HCT116 (cell line): ENCODE measurements around the gene MIGA1. TPM values are rescaled to one million over a fixed set of nuclear protein-coding genes. Genes with fewer than 3 reads are reported as not detected.
A peak's percentile ranks its signal among the peaks of the same experiment; 100 is the strongest.

Source experiments
- ATAC-seq: fragments of 200-7000 bp; cut with Tn5 transposase; 2 replicates; pipeline ENCODE4 v1.9.1; 2020; ENCODE audit warnings: mild to moderate bottlenecking, moderate library complexity
- BruUV-seq: library from RNA; stranded (reverse); fragments of 400-500 nt; replicated peaks from 2 replicates; lab custom pipeline; 2021; lab: Mats Ljungman, UMichigan
- CTCF ChIA-PET: fragments of 300-600 bp; sonication (Branson Sonifier 250); formaldehyde crosslinking; loops from one replicate; lab custom pipeline; 2021; ENCODE audit warnings: antibody characterized with exemption; lab: Charles Lee
- POLR2A ChIA-PET: fragments of 300-600, 350-600 bp; sonication (Branson Sonifier 250); formaldehyde crosslinking; loops from one replicate; lab custom pipeline; 2021; ENCODE audit warnings: antibody characterized with exemption; lab: Charles Lee
- RAD21 ChIA-PET, 2 experiments: fragments of 300-600 bp; sonication (Branson Sonifier 250); formaldehyde crosslinking; loops; one replicate each; lab custom pipeline; 2023; ENCODE audit warnings: low total read pairs in 2 of 2; ENCODE audit not compliant: uncharacterized antibody in 2 of 2, unreplicated experiment in 2 of 2, low non-redundant PET in 1 of 2; lab: Charles Lee
- DNase-seq: peaks from one replicate; pipeline ENCODE4 v3.0.0-alpha.2; 2010; ENCODE audit warnings: low read depth, low spot score
- H2AFZ ChIP-seq: fragments of 200-600 bp; shearing (Covaris generic), sonication (generic); 2 replicates; pipeline ENCODE4 v1.6.1; 2017; ENCODE audit warnings: low read depth, mixed run types, mixed read lengths, antibody characterized with exemption, low read length; ENCODE audit not compliant: poor library complexity, severe bottlenecking
- H3K27ac ChIP-seq: 2 replicates; pipeline ENCODE4 v1.5.1; 2012; ENCODE audit warnings: low read depth, low read length
- H3K27me3 ChIP-seq: fragments of 200-600 bp; sonication (generic); 2 replicates; pipeline ENCODE4 v1.6.1; 2016; ENCODE audit warnings: mixed run types, low read length, mixed read lengths; ENCODE audit not compliant: insufficient read depth
- H3K36me3 ChIP-seq, 2 experiments: fragments of 200-500 bp in 1 of 2; fragments of 200-600 bp in 1 of 2; sonication (Bioruptor generic) in 1 of 2; sonication (generic) in 1 of 2; 2 replicates each; pipeline versions ENCODE4 v1.5.1 to v1.6.1; 2014 to 2016; ENCODE audit warnings: low read length in 2 of 2, inconsistent platforms in 1 of 2, mixed read lengths in 1 of 2, mixed run types in 1 of 2; ENCODE audit not compliant: insufficient read depth in 2 of 2, control insufficient read depth in 1 of 2
- H3K4me1 ChIP-seq, 2 experiments: fragments of 200-600 bp in 1 of 2; sonication (generic) in 1 of 2; 2 replicates each; pipeline versions ENCODE4 v1.5.1 to v1.6.1; 2012 to 2017; ENCODE audit warnings: low read length in 2 of 2, inconsistent platforms in 1 of 2, mild to moderate bottlenecking in 1 of 2, mixed read lengths in 1 of 2, mixed run types in 1 of 2, moderate library complexity in 1 of 2; ENCODE audit not compliant: insufficient read depth in 2 of 2, control insufficient read depth in 1 of 2
- H3K4me2 ChIP-seq: fragments of 200-600 bp; sonication (generic); 2 replicates; pipeline ENCODE4 v1.6.1; 2017; ENCODE audit warnings: mixed run types, low read length, mixed read lengths
- H3K4me3 ChIP-seq, 2 experiments: fragments of 200-600 bp in 1 of 2; sonication (generic) in 1 of 2; replicated peaks in 1 of 2; 2 replicates each; pipeline ENCODE4 v1.5.1; 2011 to 2016; ENCODE audit warnings: low read length in 2 of 2, control low read depth in 1 of 2, low read depth in 1 of 2, mild to moderate bottlenecking in 1 of 2, mixed read lengths in 1 of 2, mixed run types in 1 of 2
- H3K79me2 ChIP-seq: fragments of 200-600 bp; sonication (generic); 2 replicates; pipeline ENCODE4 v1.6.1; 2017; ENCODE audit warnings: mild to moderate bottlenecking, mixed run types, low read length, moderate library complexity, mixed read lengths; ENCODE audit not compliant: insufficient read depth
- H3K9ac ChIP-seq: fragments of 200-600 bp; sonication (generic); 2 replicates; pipeline ENCODE4 v1.6.1; 2016; ENCODE audit warnings: low read length, mixed read lengths
- H3K9me2 ChIP-seq: fragments of 200-600 bp; sonication (generic), shearing (Covaris generic); 2 replicates; pipeline ENCODE4 v1.6.1; 2017; ENCODE audit warnings: mixed run types, mild to moderate bottlenecking, moderate library complexity; ENCODE audit not compliant: insufficient read depth
- H3K9me3 ChIP-seq, 2 experiments: fragments of 200-500 bp in 1 of 2; fragments of 200-600 bp in 1 of 2; sonication (Bioruptor generic) in 1 of 2; sonication (generic) in 1 of 2; 2 replicates each; pipeline ENCODE4 v1.6.1; 2014 to 2017; ENCODE audit warnings: low read length in 2 of 2, mixed read lengths in 2 of 2, inconsistent platforms in 1 of 2, low read depth in 1 of 2, mild to moderate bottlenecking in 1 of 2, mixed run types in 1 of 2, moderate library complexity in 1 of 2; ENCODE audit not compliant: control insufficient read depth in 1 of 2, insufficient read depth in 1 of 2
- H4K20me1 ChIP-seq: fragments of 200-600 bp; sonication (generic), shearing (Covaris generic); 2 replicates; pipeline ENCODE4 v1.6.1; 2017; ENCODE audit warnings: mixed run types, mild to moderate bottlenecking, moderate library complexity; ENCODE audit not compliant: insufficient read depth
- CEBPB ChIP-seq: IDR thresholded peaks from 2 replicates; pipeline ENCODE4 v1.6.1; 2012; ENCODE audit warnings: low read depth
- EZH2 ChIP-seq: fragments of 200-600 bp; sonication (generic); IDR thresholded peaks from 2 replicates; pipeline ENCODE4 v1.6.1; 2017; ENCODE audit warnings: antibody characterized with exemption, mixed run types
- SP1 ChIP-seq: IDR thresholded peaks from 2 replicates; pipeline ENCODE4 v1.6.1; 2012; ENCODE audit warnings: low read depth
- SRF ChIP-seq: IDR thresholded peaks from 2 replicates; pipeline ENCODE4 v1.6.1; 2012; ENCODE audit warnings: low read depth
- TCF7L2 ChIP-seq: IDR thresholded peaks from 2 replicates; pipeline ENCODE4 v1.7.0; 2011; ENCODE audit warnings: borderline replicate concordance, inconsistent platforms; ENCODE audit not compliant: insufficient read depth, insufficient read length; ENCODE audit errors: extremely low read depth
- intact Hi-C: fragments of 100-400 bp; cut with micrococcal nuclease; formaldehyde crosslinking; loops from 2 replicates; pipeline ENCODE4 v1.10.0; 2022
- total RNA-seq: library from RNA; stranded (reverse); gene quantifications from one replicate; pipeline ENCODE4 v1.2.1, GENCODE V29; 2021; ENCODE audit not compliant: unreplicated experiment

MIGA1 gene
- total RNA-seq, 1 experiment from 2014 or later: 9.6 TPM

- Histone ChIP-seq H3K4me3 (no peak overlapping the region), H4K20me1 (no peaks in the 10 kb centered on the region), H3K4me2 (no peak overlapping the region), H3K79me2 (no peaks in the 10 kb centered on the region), H3K27ac (no peak overlapping the region), H3K9me3 (no peaks in the 10 kb centered on the region), H2AFZ (no peak overlapping the region), H3K9ac (no peak overlapping the region), H3K4me1 (no peaks in the 10 kb centered on the region), H3K9me2 (no peaks in the 10 kb centered on the region), H3K27me3 (no peaks in the 10 kb centered on the region), H3K36me3 (no peaks in the 10 kb centered on the region)
- DNase-seq (no peak), ATAC-seq (0 out of 2 replicates have a peak, but pooled peaks have one; percentile 40)
- CTCF ChIA-PET: no interaction called here
- intact Hi-C loops: no loop called here
- TF ChIP-seq SRF (no peak), EZH2 (no peak), SP1 (no peak), CEBPB (no peak)
- RAD21 ChIA-PET: no interaction called here
- POLR2A ChIA-PET: no interaction called here
- BruUV-seq: no TSS peak
These were observed 79.3 kb downstream of the MIGA1 start for GRCh38 chr1:77858725-77859124.

- RAD21 ChIA-PET: no interaction called here
These were observed 79.8 kb downstream of the MIGA1 start for GRCh38 chr1:77859248-77859647.

More at GRCh38 chr1:77859248-77859647, 79.8 kb downstream of the MIGA1 start:
- ChIA-PET POLR2A (no interaction called here), CTCF (no interaction called here)
- Histone ChIP-seq H3K79me2 (no peaks in the 10 kb centered on the region), H3K9ac (no peak overlapping the region), H3K4me3 (no peak overlapping the region), H3K4me2 (no peak overlapping the region), H3K9me3 (no peaks in the 10 kb centered on the region), H3K27me3 (no peaks in the 10 kb centered on the region), H3K4me1 (no peaks in the 10 kb centered on the region), H3K27ac (no peak overlapping the region), H3K9me2 (no peaks in the 10 kb centered on the region), H2AFZ (no peak overlapping the region), H4K20me1 (no peaks in the 10 kb centered on the region), H3K36me3 (no peaks in the 10 kb centered on the region)
- intact Hi-C loops: no loop called here
- DNase-seq (no peak), ATAC-seq (no peak)
- BruUV-seq: no TSS peak
- TF ChIP-seq TCF7L2: no peak
